Stimulated activated CD4-positive, alpha-beta T cell treated with anti-CD3 and anti-CD28 coated beads, Interleukin-4, amount 100 ng/mL, for 48 hours (primary cell): ENCODE data around the gene ST7L.

Source experiments
- DNase-seq, 2 donors: peaks; one replicate each; pipeline ENCODE4 v3.0.0-alpha.2; 2020; ENCODE audit warnings: low read depth in 2 of 2

Gene ST7L

DNA sequence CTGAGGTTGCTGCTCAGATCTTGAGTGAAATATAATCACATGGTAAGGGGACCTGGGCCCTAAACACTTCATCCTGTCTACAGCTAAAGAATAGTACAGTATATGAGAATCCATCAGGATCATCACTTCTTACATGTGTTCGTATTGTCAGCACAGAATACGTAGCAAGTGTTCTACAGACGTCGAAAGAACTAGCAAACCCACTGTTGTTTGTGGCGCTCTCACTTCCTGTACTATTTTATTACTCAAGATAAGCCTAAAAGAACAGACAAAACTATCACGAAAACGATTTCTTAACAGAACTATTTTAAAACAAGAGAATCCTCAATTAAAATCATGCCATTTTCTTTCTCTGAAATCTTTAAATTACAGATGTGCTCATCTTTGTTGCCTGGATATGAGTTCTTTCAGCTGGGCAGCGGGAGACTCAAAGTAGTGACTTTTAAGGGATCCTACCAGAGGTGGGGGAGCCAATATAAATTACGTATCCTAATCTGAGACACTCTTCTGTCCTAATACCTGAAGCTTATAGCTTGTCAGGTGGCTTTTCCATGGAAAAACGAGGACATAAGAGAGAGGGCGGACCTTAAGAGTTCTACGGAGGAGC, 724 bp downstream of the ST7L start:
- no peak for DNase-seq

DNA sequence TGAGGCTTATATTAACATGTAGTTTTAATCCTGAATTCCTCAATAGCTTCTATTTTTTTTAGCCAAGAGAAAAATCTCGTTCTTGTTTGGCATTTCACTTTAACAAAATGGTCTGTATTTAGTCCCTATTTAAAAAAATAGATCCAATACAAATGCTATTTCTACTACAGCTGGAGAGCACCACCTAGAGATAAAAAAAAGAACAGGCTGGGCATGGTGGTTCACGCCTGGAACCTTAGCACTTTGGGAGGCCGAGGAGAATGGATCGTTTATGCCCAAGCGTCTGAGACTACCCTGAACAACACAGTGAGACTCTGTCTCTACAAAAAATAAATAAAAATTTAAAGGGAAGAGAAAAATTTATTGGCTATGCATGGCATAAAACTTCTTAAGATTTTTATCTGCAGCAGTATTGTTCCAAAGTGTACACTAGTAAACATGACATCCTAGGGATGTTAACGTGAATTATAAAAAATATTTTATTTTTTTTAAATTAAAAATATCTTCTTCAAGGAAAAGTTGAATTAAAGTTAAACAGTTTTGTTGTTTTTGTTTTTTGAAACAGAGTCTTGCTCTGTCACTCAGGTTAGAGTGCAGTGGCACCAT, 4.4 kb downstream of the ST7L start:
- no peak for DNase-seq

DNA sequence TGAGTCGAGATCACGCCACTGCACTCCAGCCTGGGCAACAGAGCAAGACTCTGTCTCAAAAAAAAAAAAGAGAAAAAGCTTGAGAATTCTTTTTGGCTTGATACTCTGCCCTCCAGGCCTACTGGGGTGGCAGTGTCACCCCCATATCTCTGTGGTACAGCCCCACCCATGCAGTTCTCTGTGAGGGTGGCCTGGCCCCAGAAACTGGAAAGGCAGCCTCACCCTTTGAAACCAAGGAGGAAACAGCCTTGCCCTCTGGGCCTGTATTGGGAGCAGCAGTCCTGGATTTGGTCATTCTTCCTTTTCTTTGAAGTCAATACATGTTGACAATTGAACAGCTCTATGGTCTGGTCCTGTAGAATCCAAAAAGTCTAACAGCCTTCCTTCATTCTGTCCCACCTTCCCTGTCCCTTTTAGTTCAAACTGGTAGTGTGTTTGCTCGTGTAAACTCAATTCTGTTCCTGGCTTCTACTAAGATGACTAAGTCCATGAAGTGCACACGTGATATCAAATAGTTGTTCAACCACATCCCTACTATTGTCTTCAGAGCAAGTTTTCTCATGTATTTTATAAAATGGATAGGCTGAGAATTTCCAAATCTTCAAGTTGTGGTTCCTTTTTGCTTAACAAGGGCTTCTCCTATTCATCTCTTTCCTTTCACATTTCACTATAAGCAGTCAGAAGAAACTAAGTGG, 13.2 kb downstream of the ST7L start:
- DNase-seq: no peak

DNA sequence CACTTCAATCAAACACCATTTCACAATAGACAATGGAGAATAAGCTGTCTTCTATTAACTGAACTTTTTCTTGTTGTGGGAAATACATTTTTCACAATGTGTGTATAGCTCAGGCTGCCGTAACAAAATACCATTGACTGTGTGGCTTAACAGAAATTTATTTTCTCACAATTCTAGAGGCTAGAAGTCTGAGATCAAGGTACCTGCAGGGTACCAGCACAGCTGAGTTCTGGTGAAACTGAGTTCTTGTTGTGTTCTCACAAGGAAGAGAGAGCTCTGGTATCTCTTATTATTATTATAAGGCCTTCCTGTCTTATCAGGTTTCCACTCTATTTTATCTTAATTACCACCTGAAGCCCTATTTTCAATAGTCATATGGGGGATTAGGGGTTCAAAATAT, 15.4 kb downstream of the ST7L start:
- no peak for DNase-seq

DNA sequence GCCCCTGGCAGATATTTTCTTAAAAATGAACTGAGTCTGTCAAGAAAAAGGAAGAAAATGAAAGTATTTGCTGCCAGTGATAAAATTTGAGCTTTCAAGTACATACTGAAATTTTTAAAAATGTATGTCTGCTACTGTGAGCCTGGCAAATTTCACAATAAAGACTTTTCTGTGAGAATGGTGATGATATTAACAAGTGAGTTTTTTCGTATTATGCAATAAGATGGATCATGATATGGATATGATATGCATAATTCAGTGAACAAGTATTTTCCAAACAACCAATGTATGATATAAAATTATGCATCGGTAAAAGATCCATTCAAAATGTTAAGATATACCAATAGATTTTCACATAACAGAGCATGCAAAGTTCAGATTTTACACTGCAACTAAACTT, 15.9 kb downstream of the ST7L start:
- no peak for DNase-seq

DNA sequence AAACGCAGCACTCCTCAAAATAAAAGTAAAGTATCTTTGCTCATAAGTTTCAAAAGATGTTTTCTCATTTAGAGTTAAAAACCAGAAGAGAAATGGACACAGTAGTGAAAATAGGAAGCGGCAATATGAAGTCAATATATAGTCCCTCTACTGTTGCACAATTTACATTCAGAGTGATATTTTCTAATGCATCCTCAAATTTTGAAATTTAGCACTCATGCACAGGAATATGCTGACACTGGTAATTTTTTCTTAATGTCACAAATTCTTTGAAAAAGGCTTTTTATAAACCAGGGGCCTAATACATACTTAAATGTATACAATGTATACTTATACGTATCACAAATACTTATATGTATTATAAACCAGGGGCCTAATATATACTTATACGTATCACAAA, 19.5 kb downstream of the ST7L start:
- DNase-seq: no peak

DNA sequence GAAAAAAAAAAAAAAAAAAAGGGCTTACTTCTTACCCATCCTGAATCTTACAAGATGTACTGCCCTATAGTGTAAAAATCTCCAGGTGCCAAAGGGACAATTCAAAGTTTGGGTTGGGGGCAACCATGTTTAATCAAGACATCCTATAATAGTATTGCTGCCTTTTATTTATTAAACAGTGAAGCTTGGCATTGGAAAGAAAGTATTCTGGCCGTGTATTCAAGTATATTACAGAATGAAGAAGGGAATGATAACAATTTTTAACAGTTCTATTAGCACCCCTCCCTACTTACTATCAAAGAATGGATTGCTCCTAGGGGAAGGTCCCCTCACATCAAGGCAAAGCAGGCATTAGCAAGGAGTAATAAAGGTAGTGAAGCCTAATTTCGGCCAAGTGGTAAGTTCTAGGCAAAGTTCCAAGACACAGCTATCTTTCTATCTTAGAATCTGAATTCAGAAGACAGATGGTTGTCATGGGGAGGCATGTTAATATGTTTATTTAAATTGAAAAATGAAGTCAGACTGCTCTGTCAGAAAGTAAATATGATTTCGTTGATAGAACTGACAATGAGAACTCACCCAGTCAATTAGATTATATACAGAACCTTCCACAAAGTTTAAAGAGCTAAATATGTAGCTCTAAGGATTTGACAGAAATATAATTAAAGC, 24.6 kb downstream of the ST7L start:
- no peak for DNase-seq

DNA sequence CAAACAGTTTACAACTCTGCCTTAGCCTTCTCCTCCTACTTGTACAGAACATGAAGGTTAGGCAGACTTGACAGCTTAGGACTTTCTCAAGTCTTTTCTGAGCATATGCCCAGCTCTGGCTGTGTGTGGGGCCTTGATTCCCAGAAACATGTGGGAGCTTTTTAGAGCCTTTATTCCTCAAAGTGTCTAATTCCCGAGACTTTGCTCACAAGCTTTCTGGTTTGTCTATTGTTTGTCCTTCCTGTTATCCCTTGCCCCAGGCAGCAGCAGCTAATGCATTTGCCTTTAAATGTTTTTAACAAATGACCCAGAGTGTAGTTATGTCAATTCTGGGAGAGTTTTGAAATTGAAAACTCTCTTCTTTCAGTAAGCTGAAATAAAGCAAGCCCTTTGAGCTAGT, 29.2 kb downstream of the ST7L start:
- no peak for DNase-seq

DNA sequence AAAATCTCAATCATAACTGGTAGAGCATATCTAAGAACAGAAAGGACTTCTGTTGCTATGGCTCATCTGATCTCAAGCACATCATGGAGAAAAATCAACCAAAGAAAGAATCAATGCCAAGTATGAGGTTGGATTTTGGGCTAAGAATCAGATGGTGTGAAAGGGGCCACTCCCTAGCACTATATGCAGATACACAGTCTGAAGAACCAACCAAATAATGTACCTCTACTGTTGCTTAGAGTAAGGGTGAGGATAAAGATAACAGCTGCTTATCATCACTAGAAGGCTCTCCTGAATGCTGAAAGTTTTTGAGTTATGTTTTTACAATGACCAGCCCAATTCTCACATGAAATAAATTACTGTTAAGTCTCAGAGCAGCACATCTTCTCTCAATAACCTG, 35.6 kb downstream of the ST7L start:
- no peak for DNase-seq

DNA sequence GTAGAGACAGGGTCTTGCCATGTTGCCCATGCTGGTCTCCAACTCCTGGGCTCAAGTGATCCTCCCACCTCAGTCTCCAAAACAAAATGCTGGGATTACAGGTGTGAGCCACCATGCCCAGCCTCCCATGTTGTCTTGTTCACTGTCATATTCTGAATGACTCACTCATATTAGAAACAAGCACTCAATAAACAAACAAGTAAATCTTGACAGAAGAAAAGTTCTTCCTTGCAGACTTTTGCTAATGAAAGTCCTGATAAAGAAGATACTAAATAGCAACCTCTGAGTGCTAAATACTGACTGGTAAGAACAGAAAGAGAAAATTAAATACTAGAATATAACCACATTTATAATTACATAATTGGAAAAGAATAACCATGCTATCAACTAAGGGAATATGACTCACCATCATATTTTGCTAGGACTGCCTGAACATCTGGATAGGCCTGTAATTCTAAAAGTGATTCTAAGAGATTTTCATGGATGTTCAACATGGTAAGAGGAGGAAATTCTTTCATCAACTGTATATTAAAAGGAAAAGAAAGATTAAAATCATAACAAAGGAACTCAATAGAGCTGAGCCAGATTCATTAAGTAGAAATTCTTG, 37.3 kb downstream of the ST7L start:
- no peak for DNase-seq

DNA sequence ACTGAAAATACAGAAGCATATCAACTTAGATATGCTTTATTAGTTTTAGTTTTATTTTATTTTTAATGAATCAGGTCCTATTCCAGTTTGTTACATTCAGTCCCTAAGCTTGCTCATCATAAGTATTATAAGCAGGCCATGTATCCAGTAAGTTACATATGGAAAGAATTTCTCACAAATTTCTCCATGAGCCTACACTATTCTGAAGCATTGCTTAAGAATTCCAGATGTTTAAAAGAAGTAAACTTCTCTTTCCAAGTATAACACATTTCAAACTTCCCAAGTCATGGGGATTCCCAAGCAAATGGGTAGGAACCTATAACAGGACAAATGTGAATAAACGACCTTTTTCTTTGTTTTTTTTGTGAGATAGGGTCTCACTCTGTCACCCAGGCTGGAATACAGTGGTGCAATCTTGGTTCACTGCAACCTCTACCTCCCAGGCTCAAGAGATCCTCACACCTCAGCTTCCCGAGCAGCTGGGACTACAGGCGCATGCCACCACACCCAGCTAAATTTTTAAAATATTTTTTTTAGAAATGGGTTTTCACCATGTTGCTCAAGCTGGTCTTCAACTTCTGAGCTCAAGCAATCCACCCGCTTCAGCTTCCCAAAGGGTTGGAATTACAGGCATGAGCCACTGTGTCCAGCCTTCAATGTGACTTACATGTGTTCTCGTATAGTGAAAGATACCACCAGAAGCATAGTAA, 39.0 kb downstream of the ST7L start:
- DNase-seq: no peak

DNA sequence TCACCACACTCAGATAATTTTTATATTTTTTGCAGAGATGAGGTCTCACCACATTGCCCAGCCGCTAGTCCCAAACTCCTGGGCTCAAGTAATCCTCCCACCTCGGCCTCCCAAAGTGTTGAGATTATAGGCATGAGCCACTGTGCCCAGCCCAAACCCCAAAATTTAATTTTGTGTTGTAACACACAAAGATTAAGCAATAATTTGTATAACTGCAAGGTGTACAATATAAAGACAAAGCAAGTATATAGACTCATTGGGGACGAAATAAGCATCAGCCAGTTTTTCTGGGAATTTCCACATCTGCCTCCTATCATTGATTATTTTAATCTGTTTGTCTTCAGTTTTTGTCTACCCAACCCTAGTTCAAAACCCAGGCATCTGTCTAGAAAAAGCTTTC, 42.7 kb downstream of the ST7L start:
- DNase-seq: no peak

DNA sequence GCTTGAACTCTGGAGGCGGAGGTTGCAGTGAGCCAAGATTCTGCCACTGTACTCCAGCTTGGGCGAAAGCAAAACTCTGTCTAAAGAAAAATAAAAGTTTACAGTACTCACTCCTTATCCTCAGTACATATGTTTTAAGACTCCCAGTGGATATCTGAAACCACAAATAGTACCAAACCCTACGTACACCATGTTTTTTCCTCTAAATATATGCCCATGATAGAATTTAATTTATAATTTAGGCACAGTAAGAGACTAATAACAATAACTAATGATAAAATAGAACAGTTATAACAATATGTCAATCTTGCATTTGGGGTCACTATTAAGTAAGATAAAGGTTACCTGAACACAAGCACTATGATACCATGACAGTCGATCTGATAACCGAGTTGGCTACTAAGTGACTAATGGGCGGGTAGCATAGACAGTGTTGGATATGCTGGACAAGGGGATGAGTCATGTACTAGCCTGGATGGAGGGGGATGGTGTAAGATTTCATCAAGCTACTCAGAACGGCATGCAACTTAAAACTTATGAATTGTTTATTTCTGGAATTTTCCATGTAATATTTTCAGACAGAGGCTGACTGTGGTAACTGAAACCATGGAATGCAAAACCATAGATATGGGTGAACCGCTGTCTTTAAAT, 43.7 kb downstream of the ST7L start:
- DNase-seq: no peak

DNA sequence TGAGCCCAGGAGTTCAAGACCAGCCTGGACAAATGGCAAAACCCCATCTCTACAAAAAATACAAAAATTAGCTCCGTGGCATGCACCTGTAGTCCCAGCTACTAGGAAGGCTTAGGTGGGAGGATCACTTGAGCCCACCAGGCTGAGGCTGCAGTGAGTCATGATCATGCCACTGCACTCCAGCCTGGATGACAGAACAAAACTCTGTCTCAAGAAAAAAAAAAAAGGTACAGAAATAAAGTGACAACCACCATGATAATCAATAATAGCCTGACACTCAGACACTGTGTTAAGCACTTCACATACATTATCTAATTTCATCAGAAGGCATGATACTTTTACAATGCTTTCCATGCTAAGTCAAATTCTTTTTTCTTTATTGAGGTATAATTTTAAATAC, 53.1 kb downstream of the ST7L start:
- DNase-seq: no peak

DNA sequence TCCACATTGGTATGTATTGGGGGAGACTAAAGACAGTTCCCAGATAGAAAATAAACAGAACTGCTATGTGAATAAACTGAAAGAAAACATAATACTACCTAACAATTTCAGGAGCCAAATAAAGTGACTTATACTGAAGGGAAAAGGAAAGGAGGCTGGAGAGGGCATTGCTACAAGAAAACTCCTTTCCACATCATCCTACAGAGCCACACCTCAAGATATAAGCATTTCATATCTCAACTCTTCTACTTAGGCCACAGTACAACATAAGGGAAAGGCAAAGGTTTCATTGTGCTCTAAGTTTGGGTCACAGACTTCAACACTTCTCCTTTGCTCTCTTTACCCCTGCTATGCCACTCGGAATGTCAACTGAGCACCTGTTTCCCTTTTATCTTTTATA, 54.9 kb downstream of the ST7L start:
- DNase-seq: no peak

DNA sequence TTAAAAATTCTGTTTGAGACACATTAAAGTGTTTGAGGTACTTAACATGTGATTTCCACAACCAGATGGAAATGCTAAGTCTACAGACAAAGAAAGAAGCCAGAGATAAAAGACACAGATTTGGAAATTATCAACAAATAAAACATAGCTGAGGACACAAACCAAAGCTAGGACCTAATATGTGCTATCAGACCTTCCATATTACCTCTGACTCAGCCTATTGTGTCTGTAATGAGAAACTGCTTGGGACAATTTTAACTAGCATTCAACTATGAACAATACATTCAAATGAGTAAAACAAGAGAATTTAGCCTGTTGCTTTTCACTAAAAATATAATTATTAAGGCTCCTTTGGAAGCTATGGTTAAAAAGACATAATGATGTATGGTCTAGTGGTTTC, 55.6 kb downstream of the ST7L start:
- DNase-seq: no peak

DNA sequence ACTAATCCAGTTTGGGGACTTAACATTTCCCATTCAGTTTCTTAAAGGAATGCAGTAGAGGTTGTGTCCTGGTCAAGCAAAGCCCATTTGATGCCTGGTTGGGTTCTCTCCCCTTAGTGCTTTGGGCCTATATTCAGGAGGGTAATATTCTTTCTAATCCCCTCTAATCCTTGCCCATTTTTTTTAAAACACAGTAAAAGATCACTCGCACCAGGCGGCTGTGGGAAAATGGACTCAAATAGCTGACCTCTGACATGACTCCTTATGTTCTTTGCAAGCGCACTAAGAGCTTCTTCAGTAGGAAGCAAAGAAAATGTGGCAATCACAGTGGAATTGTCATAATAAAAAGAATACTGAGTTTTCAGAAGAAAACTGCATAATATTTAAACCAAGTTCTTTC, 60.3 kb downstream of the ST7L start:
- no peak for DNase-seq

DNA sequence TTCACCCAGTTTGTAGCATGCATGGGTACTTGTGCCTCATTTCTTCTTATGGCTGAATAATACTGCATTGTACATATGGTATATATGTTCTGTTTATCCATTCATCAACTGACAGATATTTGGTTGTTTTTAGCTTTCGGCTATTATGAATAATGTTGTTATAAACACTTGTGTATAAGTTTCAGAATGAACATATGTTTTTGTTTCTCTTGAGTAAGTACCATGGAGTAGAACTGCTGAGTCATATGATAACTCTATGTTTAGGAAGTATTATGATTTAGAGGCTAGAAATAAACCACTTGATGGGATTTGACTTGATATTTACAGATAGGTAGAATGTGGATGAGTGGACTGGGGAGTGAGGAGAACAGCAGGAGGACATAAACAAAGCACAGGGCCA, 61.6 kb downstream of the ST7L start:
- DNase-seq: no peak

DNA sequence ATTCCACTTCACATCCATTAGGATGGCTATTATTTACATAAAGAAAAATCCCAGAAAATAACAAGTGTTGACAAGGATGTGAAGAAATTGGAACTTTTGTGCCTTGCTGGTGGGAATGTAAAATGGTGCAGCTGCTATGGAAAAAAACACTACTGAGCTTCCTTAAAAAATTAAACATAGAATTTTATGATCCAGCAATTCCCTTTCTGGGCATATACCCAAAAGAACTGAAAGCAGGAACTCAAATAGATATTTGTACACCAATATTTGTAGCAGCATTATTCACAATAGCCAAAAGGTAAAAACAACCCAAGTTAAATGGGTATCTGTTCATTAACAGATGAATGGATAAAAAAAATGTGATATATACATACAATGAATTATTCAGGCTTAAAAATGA, 64.5 kb downstream of the ST7L start:
- DNase-seq: no peak

DNA sequence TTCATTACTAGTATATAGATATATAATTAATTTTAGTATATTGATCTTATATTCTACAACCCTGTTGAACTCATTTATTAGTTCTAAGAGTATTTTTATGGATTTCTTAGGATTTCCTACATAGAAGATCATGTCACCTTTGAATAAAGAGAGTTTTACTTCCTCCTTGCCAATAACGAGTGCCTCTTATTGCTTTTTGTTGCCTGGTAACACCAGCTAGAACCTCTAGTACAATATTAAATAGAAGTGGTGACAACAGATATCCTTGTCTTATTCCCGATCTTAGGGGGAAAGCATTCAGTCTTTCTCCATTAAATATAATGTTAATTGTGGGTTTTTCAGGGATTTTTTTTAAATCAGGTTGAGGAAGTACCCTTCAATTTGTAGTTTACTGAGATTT, 69.4 kb downstream of the ST7L start:
- no peak for DNase-seq

DNA sequence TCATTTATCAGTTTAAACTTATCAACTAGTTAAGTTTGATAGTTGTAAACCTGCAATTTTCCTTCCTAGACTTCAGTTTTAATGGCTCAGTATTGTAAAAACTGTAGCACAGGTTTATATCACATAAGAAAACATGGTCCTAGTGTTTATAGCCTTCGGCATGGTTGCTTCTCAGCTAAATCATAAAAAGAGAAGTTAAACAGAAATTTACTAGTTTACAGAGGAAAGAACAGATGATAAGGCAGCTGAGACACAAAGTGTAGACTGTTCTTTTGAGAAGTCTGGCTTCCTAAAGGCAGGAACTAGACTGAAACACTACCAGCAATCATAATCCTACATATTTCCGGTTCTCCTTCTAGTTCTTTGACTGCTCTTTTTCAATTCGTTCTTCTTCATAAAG, 70.4 kb downstream of the ST7L start:
- DNase-seq: no peak

DNA sequence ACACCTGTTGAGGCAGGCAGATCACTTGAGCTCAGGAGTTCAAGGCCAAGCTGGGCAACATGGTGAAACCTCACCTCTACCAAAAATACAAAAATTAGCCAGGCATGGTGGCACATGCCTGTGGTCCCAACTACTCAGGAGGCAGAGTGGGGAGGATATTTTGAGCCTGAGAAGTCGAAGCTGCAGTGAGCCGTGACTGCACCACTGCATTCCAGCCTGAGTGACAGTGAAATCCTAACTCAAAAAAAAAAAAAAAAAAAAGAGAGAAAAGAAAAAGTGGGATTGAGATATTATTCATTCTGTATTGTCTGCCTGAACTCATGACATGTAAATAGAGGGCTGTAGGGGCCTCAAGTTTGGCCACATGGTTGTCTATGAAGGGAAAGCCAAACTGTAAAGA, 72.9 kb downstream of the ST7L start:
- no peak for DNase-seq
